ENCODE data around the gene CLIC5. TPM values are rescaled to one million over a fixed set of nuclear protein-coding genes. Genes with fewer than 3 reads are reported as not detected.

Gene CLIC5
- total RNA-seq, 2 donors from 2014 or later = 1.6 to 3.3 TPM

DNA sequence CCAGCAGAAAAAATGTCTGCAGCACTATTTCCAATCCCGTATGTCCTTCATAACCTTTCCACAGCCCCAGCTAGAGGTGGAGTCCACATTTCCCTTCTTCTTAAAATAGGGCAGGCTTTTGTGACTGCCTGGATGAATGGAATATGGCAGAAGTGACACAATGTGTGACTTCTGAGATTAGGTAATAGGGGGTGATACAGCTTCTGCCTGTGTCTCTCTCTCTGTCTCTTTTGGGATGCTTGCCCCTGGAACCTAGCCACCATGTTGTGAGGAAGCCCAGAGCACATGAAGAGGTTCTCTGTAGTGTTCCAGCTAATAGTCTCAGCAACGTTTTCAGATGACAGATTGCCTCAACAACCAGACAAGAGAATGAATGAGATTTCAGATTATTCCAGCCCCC, 51.4 kb downstream of the CLIC5 start:
- no peak overlapping the region for H3K27ac ChIP-seq
- no peaks in the 10 kb centered on the region for H3K4me1 ChIP-seq
- no peaks in the 10 kb centered on the region for H3K36me3 ChIP-seq (replicated peaks in 1 of 2; ENCODE audit: insufficient read depth in 1 of 2, low read depth in 2 of 2)
- no peak for DNase-seq
- H3K27me3 ChIP-seq = no peaks in the 10 kb centered on the region
- 50 to 64% methylated on average over 2 of the region's 2 CpGs for WGBS, 2 donors
- ATAC-seq = no peak
- H3K9me3 ChIP-seq = no peaks in the 10 kb centered on the region
- H3K4me3 ChIP-seq = no peak overlapping the region
- TF ChIP-seq, protein P1, sequence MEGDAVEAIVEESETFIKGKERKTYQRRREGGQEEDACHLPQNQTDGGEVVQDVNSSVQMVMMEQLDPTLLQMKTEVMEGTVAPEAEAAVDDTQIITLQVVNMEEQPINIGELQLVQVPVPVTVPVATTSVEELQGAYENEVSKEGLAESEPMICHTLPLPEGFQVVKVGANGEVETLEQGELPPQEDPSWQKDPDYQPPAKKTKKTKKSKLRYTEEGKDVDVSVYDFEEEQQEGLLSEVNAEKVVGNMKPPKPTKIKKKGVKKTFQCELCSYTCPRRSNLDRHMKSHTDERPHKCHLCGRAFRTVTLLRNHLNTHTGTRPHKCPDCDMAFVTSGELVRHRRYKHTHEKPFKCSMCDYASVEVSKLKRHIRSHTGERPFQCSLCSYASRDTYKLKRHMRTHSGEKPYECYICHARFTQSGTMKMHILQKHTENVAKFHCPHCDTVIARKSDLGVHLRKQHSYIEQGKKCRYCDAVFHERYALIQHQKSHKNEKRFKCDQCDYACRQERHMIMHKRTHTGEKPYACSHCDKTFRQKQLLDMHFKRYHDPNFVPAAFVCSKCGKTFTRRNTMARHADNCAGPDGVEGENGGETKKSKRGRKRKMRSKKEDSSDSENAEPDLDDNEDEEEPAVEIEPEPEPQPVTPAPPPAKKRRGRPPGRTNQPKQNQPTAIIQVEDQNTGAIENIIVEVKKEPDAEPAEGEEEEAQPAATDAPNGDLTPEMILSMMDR (IDR thresholded peaks at IDR 0.05) = no peak
- TF ChIP-seq POLR2A (IDR thresholded peaks at IDR 0.05) = no peak
- intact Hi-C loops (cut with DNase I) = no loop called here

DNA sequence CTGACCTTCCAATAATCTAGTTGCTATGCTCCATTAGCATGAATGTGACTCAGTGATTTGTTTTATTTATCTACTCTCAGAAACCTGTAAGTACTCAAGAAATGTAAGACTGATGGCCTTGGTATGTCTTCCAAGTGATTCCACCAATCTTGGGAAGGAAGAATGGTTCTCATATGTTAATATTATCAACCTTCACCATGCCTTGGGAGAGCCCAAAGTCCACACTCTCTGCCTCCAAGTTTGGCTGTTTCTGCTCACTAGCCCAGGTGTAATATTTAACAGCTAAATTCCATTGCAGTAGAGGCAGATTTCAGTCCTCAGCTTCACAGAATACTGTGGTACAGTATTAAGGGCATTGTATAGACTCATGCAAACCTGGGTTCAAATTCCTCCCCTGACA, 51.8 kb downstream of the CLIC5 start:
- Histone ChIP-seq H3K36me3 (replicated peaks in 1 of 2; ENCODE audit: insufficient read depth in 1 of 2, low read depth in 2 of 2) (no peaks in the 10 kb centered on the region), H3K4me1 (no peaks in the 10 kb centered on the region), H3K9me3 (no peaks in the 10 kb centered on the region), H3K4me3 (no peak overlapping the region), H3K27ac (no peak overlapping the region), H3K27me3 (no peaks in the 10 kb centered on the region)
- no peak for DNase-seq
- TF ChIP-seq POLR2A (IDR thresholded peaks at IDR 0.05) = no peak
- TF ChIP-seq, protein P1 (IDR thresholded peaks at IDR 0.05) = no peak
- ATAC-seq = no peak
- intact Hi-C loops (cut with DNase I) = no loop called here

DNA sequence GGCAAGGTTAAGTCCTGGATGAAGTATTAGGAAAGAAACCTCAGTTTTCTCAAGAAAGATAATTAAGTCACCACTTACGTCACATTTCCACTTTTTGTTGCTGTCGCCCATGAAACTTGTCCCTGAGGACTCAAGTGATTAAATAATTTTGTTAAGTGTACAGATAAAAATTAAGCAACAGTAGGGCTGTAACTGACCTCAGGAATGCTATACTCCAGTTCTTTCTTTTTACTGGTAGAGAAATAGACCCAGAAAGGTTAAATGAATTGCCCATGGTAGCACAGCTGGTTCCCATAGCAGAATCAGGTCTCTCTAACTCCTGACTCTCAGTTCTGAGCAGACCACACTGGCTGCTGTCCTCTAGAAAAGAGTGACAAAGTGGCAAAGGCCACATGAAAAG, 54.5 kb downstream of the CLIC5 start:
- H3K4me3 ChIP-seq = no peak overlapping the region
- no peaks in the 10 kb centered on the region for H3K4me1 ChIP-seq
- intact Hi-C loops (cut with DNase I) = no loop called here
- WGBS, 2 donors = 67 to 88% methylated on average over 2 of the region's 2 CpGs
- H3K36me3 ChIP-seq (replicated peaks in 1 of 2; ENCODE audit: insufficient read depth in 1 of 2, low read depth in 2 of 2) = no peaks in the 10 kb centered on the region
- ATAC-seq (no peak), DNase-seq (no peak)
- H3K9me3 ChIP-seq = no peaks in the 10 kb centered on the region
- TF ChIP-seq POLR2A (IDR thresholded peaks at IDR 0.05) = no peak
- TF ChIP-seq, protein P1 (IDR thresholded peaks at IDR 0.05) = no peak
- no peaks in the 10 kb centered on the region for H3K27me3 ChIP-seq
- no peak overlapping the region for H3K27ac ChIP-seq

DNA sequence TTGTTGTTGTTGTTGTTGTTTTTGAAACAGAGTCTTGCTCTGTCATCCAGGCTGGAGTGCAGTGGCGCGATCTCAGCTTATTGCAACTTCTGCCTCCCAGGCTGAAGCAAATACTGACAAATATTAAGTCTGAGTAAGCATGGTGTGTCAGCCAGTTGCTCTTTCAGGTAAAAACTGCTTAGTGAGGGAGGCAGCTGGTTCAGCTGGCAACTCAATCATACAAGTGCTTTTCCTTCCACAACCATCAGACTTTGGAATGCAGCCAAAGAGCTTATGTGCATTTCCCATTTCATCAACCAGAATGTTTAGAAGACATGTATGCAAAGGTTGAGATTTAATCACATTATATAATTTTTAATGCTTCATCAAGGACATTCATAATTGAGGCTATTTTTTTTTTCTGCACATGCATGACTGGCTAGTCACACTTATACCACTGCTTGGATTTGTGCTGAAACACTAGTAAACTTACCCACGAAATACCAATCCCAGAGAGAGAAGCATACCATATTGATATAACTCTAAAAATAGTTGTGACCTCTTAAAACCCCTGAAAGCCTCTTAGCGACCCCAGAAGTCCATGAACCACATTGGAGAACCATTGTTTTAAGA, 56.0 kb downstream of the CLIC5 start:
- no peak overlapping the region for H3K27ac ChIP-seq
- TF ChIP-seq, protein P1 (IDR thresholded peaks at IDR 0.05) = no peak
- TF ChIP-seq POLR2A (IDR thresholded peaks at IDR 0.05) = no peak
- no peaks in the 10 kb centered on the region for H3K27me3 ChIP-seq
- no peaks in the 10 kb centered on the region for H3K36me3 ChIP-seq (replicated peaks in 1 of 2; ENCODE audit: insufficient read depth in 1 of 2, low read depth in 2 of 2)
- no peaks in the 10 kb centered on the region for H3K9me3 ChIP-seq
- intact Hi-C loops (cut with DNase I) = no loop called here
- H3K4me3 ChIP-seq = no peak overlapping the region
- WGBS, 2 donors = 57 to 72% methylated on average over 4 of the region's 4 CpGs
- DNase-seq = no peak
- ATAC-seq = no peak
- peaks cover 6% of the 10 kb centered on the region for H3K4me1 ChIP-seq

DNA sequence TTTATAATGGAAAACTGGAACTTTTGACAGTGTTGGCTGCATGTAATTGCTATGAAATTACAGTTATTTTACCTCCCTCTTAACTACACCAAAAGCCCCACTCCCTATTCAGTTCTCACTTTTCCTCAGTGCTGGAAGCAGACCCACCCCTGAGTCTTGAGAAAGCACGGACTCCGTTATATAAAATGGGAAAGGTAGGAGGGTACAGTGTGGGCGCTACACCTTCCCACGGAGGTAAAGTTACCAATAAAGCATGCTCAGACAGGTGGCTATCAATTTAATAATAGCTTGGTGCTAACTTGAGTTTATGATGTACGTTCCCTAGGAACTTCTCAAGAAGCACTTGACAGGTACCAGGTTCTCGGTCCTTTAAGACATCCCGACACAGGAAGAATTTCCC, 59.0 kb downstream of the CLIC5 start:
- H3K27me3 ChIP-seq = no peaks in the 10 kb centered on the region
- intact Hi-C loops (cut with DNase I) = no loop called here
- WGBS, 2 donors = 90 to 99% methylated on average over 7 of the region's 7 CpGs
- H3K36me3 ChIP-seq (replicated peaks in 1 of 2; ENCODE audit: insufficient read depth in 1 of 2, low read depth in 2 of 2) = no peaks in the 10 kb centered on the region
- H3K27ac ChIP-seq = no peak overlapping the region
- ATAC-seq (no peak), DNase-seq (no peak)
- H3K9me3 ChIP-seq = no peaks in the 10 kb centered on the region
- H3K4me1 ChIP-seq = peaks cover 7% of the 10 kb centered on the region
- TF ChIP-seq, protein P1 (IDR thresholded peaks at IDR 0.05) = no peak
- no peak for TF ChIP-seq POLR2A (IDR thresholded peaks at IDR 0.05)
- no peak overlapping the region for H3K4me3 ChIP-seq
